Transverse colon (tissue), 4 donors: ENCODE measurements around the gene GCM1. TPM values are rescaled to one million over a fixed set of nuclear protein-coding genes. Genes with fewer than 3 reads are reported as not detected.
"Not testable (repeated sequence)": the region's sequence is repeated elsewhere in the genome, so short reads cannot be mapped to it uniquely, and the experiment has no call there.

ENCODE experiments used
- DNase-seq: peaks from one replicate; pipeline ENCODE4 v3.0.0-alpha.2; 2019
- H3K27ac ChIP-seq, 4 donors: fragments of 200-600 bp; sonication (generic); 2 replicates each; pipeline ENCODE4 v1.5.1; 2016 to 2018; ENCODE audit warnings: inconsistent platforms in 4 of 4
- H3K27me3 ChIP-seq: fragments of 200-600 bp; sonication (generic); 2 replicates; pipeline ENCODE4 v1.5.1; 2017; ENCODE audit warnings: inconsistent platforms
- H3K36me3 ChIP-seq, 4 donors: fragments of 200-600 bp; sonication (generic); 2 replicates each; pipeline ENCODE4 v1.5.1; 2017 to 2019; ENCODE audit warnings: inconsistent platforms in 4 of 4
- H3K4me1 ChIP-seq, 4 donors: fragments of 200-600 bp; sonication (generic); 2 replicates each; pipeline ENCODE4 v1.5.1; 2017 to 2020; ENCODE audit warnings: inconsistent platforms in 4 of 4
- H3K4me3 ChIP-seq, 4 donors: fragments of 200-600 bp; sonication (generic); 1 replicate in 1 of 4; 2 replicates in 3 of 4; pipeline versions ENCODE4 v1.5.1 to v1.6.1; 2017 to 2019; ENCODE audit warnings: inconsistent platforms in 4 of 4
- H3K9me3 ChIP-seq, 2 donors: fragments of 200-600 bp; sonication (generic); 2 replicates each; pipeline ENCODE4 v1.5.1; 2017 to 2019; ENCODE audit warnings: inconsistent platforms in 2 of 2
- EP300 ChIP-seq: sonication (generic); formaldehyde crosslinking; IDR thresholded peaks from one replicate; pipeline ENCODE4 v1.6.1; 2017; ENCODE audit warnings: antibody characterized with exemption, low read depth
- POLR2A ChIP-seq: fragments of 450-650 bp; IDR thresholded peaks from one replicate; pipeline ENCODE4 v1.6.1; 2016; ENCODE audit warnings: antibody characterized with exemption, mild to moderate bottlenecking, moderate library complexity
- POLR2AphosphoS5 ChIP-seq, 3 donors: sonication (generic); formaldehyde crosslinking; IDR thresholded peaks; one replicate each; pipeline ENCODE4 v1.6.1; 2016; ENCODE audit warnings: antibody characterized with exemption in 3 of 3
- WGBS, 2 donors: methylation state at CpG; one replicate each; pipeline ENCODE4 v1.1.5; 2018; ENCODE audit warnings: low coverage in 1 of 2; 5-methylcytosine and 5-hydroxymethylcytosine counted together
- in situ Hi-C, 4 donors: fragments of 200-750 bp; cut with MboI; loops; one replicate each; pipeline versions ENCODE4 v1.15.0 to v1.15.1; 2017; ENCODE audit warnings: low sequenced_read_pairs in 3 of 4, low pct_ligation_motif_present in 1 of 4, low pct_unique_long_range_greater_than_20kb in 1 of 4
- intact Hi-C: fragments of 100-400 bp; cut with DNase I; formaldehyde crosslinking; loops from one replicate; pipeline ENCODE4 v1.15.1; 2023; ENCODE audit warnings: low total_unique reads
- total RNA-seq, 4 donors: library from RNA; depleted of rRNA; stranded (reverse); fragments of >200 nt; gene quantifications; one replicate each; pipeline ENCODE4 v1.1.0, GENCODE V29; 2016
- TF ChIP-seq, protein P1 (sequence below), 5 experiments: fragments of 200-600 bp in 3 of 5; fragments of 450-650 bp in 2 of 5; sonication (generic) in 3 of 5; IDR thresholded peaks; 1 replicate in 2 of 5; 2 replicates in 3 of 5; pipeline ENCODE4 v1.5.1; 2016 to 2017; ENCODE audit warnings: antibody characterized with exemption in 5 of 5, inconsistent platforms in 3 of 5, mild to moderate bottlenecking in 2 of 5, moderate library complexity in 1 of 5

The GCM1 gene
- total RNA-seq, 4 donors from 2014 or later: 0.32 TPM; not detected in 3

DNA sequence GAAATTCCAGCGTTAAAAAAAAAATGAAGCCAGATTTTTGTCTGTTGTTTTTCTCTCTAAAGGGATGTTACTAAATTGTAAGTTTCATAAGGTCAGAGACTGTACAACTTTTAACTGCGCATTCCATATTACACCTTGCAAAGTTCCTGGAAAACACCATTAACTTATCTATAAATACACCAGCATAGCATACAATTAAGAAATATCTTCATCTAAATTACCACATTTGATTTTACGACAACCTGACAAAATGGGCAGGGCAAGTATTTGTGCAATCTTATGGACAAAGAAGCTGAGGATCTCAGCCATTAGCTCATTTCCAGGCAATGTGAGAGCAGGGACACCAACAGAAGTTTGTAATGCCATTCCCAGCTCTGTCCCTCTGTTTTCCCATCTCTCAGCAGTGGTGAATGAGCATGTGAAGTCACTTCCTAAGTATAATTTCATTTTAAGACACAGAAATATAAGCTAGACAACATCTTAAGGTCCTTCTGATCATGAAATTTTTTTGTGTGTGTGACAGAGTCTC lies 12.9 kb upstream of the GCM1 start:
- in situ Hi-C loops (loop anchor here in 1 of 4 donors (25.0 kb wide), 1 partner anchor 526 kb away; no protein-coding TSS in a partner anchor), intact Hi-C loops (loop anchor here (10.0 kb wide), 1 partner anchor 1157 kb away; no protein-coding TSS in a partner anchor)
- H3K9me3 ChIP-seq: peaks cover 5 to 6% of the 10 kb centered on the region in 2 donors
- no peak for TF ChIP-seq POLR2AphosphoS5 (IDR thresholded peaks at IDR 0.05)
- no peak for TF ChIP-seq EP300
- TF ChIP-seq, protein P1, sequence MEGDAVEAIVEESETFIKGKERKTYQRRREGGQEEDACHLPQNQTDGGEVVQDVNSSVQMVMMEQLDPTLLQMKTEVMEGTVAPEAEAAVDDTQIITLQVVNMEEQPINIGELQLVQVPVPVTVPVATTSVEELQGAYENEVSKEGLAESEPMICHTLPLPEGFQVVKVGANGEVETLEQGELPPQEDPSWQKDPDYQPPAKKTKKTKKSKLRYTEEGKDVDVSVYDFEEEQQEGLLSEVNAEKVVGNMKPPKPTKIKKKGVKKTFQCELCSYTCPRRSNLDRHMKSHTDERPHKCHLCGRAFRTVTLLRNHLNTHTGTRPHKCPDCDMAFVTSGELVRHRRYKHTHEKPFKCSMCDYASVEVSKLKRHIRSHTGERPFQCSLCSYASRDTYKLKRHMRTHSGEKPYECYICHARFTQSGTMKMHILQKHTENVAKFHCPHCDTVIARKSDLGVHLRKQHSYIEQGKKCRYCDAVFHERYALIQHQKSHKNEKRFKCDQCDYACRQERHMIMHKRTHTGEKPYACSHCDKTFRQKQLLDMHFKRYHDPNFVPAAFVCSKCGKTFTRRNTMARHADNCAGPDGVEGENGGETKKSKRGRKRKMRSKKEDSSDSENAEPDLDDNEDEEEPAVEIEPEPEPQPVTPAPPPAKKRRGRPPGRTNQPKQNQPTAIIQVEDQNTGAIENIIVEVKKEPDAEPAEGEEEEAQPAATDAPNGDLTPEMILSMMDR (IDR thresholded peaks at IDR 0.05): no peak
- TF ChIP-seq POLR2A: no peak
- H3K27me3 ChIP-seq: no peaks in the 10 kb centered on the region
- no peaks in the 10 kb centered on the region for H3K36me3 ChIP-seq
- H3K4me1 ChIP-seq: no peaks in the 10 kb centered on the region
- WGBS, 2 donors: 51 to 57% methylated on average over 3 of the region's 3 CpGs
- H3K27ac ChIP-seq: peak overlapping the region in 1 of 4 donors; percentile 41
- H3K4me3 ChIP-seq: no peak overlapping the region
- DNase-seq: no peak

DNA sequence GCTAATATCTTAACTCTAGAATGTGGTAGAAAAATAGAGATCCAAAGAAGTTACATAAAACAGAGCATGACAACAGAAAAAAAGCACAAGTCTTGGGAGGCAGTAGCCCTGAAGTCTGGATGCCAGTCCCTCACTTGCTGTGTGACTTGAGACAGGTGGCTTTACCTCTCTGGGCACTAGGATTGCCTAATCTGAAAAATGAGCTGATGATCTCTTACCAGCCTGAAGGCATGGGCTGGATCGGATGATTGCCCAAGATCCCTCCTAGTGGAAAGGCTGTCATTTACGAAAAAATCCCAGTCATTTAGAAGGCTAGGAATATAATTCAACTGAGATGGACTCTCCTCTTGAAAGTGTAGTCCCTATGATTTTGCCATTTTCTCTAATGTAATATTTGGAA lies 10.9 kb upstream of the GCM1 start:
- TF ChIP-seq POLR2AphosphoS5 (IDR thresholded peaks at IDR 0.05) (no peak), EP300 (no peak), POLR2A (no peak)
- TF ChIP-seq, protein P1 (IDR thresholded peaks at IDR 0.05): no peak
- H3K4me1 ChIP-seq: no peaks in the 10 kb centered on the region
- WGBS, 2 donors: 51 to 62% methylated on average over 2 of the region's 2 CpGs
- in situ Hi-C loops: loop anchor here in 1 of 4 donors (25.0 kb wide), 1 partner anchor 528 kb away; no protein-coding TSS in a partner anchor
- no peaks in the 10 kb centered on the region for H3K36me3 ChIP-seq
- intact Hi-C loops: no loop called here
- no peak overlapping the region for H3K27ac ChIP-seq
- H3K9me3 ChIP-seq: peaks cover 5 to 6% of the 10 kb centered on the region in 2 donors
- DNase-seq: no peak
- no peaks in the 10 kb centered on the region for H3K27me3 ChIP-seq
- H3K4me3 ChIP-seq: no peak overlapping the region

DNA sequence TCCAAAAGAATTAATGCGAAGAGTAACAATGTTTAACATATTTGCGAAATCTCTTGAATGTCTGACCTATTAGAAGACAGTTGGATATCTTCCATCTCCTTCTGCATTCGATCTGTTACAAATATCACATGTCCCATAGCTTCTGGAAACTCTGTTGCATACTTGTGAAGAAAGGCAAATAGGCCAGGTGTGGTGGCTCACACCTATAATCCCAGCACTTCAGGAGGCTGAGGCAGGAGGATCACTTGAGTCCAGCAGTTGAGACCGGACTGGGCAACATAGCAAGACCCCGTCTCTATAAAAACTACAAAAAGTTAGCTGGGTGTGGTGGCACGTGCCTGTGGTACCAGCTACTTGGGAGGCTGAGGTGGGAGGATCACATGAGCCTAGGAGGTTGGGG lies 9.4 kb upstream of the GCM1 start:
- WGBS, 2 donors: 77 to 88% methylated on average over 4 to 6 of the region's 6 CpGs
- H3K4me3 ChIP-seq, H3K27me3 ChIP-seq, H3K36me3 ChIP-seq, DNase-seq, intact Hi-C loops, H3K27ac ChIP-seq, H3K4me1 ChIP-seq, H3K9me3 ChIP-seq: not testable (repeated sequence)
- in situ Hi-C loops: loop anchor here in 1 of 4 donors (25.0 kb wide), 1 partner anchor 529 kb away; no protein-coding TSS in a partner anchor

DNA sequence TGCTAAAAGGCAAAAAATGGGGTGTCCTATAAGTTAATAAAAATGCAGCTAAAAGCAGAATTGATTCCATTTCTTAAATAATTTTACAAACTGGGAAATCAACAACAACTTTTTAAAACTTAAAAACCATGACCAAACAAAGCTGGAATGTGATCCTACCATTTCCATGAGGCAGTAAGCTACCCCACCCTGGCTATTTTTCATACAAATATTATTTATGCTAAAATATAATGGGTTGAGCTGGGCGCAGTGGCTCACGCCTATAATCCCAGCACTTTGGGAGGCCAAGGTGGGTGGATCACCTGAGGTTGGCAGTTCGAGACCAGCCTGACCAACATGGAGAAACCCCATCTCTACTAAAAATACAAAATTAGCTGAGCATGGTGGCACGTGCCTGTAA lies 6.6 kb upstream of the GCM1 start:
- in situ Hi-C loops: loop anchor here in 1 of 4 donors (25.0 kb wide), 1 partner anchor 532 kb away; no protein-coding TSS in a partner anchor
- H3K9me3 ChIP-seq, H3K36me3 ChIP-seq, H3K4me1 ChIP-seq, H3K27me3 ChIP-seq, DNase-seq, intact Hi-C loops, H3K27ac ChIP-seq, H3K4me3 ChIP-seq: not testable (repeated sequence)
- 86 to 100% methylated on average over 1 to 4 of the region's 4 CpGs for WGBS, 2 donors

DNA sequence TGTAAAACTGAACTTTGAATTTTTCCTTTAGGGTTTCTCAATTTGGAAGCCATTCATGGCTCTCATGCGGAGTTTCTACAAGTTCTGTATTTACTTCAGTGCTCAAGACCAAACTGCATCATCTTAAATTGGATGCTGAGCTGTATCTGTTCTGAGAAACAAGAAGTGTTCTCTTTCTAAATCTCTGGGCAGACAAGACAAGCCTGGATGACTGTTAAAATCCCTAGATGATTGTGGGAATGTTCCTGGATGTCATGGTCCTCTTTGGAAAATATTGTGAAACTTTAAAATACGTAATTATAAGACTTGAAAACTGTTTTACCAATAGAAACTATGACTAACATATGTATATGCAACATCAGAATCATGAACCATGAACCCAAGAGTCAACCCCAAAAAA lies 6.2 kb upstream of the GCM1 start:
- intact Hi-C loops: no loop called here
- 84 to 86% methylated on average over 1 to 2 of the region's 2 CpGs for WGBS, 2 donors
- TF ChIP-seq POLR2AphosphoS5 (IDR thresholded peaks at IDR 0.05): no peak
- TF ChIP-seq EP300: no peak
- TF ChIP-seq, protein P1 (IDR thresholded peaks at IDR 0.05): no peak
- no peak for TF ChIP-seq POLR2A

More for the DNA sequence above, 6.2 kb upstream of the GCM1 start:
- in situ Hi-C loops: loop anchor here in 1 of 4 donors (25.0 kb wide), 1 partner anchor 533 kb away; no protein-coding TSS in a partner anchor
- no peak overlapping the region for H3K4me3 ChIP-seq
- no peaks in the 10 kb centered on the region for H3K9me3 ChIP-seq
- H3K4me1 ChIP-seq: no peaks in the 10 kb centered on the region
- H3K27me3 ChIP-seq: no peaks in the 10 kb centered on the region
- H3K36me3 ChIP-seq: no peaks in the 10 kb centered on the region
- no peak overlapping the region for H3K27ac ChIP-seq
- DNase-seq: no peak
